Fibroblast of lung (primary cell): ENCODE results near the gene CCNB1. TPM values are rescaled to one million over a fixed set of nuclear protein-coding genes. Genes with fewer than 3 reads are reported as not detected.

Experiments
- DNase-seq, 2 donors: peaks; one replicate each; pipeline versions ENCODE4 v3.0.0 to v3.0.0-alpha.2; 2010; ENCODE audit warnings: low read depth in 2 of 2
- H2AFZ ChIP-seq: 2 replicates; pipeline ENCODE4 v1.5.1; 2012; ENCODE audit warnings: low read length, control low read depth, inconsistent platforms
- H3K27ac ChIP-seq: 2 replicates; pipeline ENCODE4 v1.5.1; 2011; ENCODE audit warnings: low read length, control low read depth; ENCODE audit not compliant: insufficient read depth
- H3K27me3 ChIP-seq: 2 replicates; pipeline ENCODE4 v1.5.1; 2011; ENCODE audit warnings: mild to moderate bottlenecking, low read length; ENCODE audit not compliant: control insufficient read depth, insufficient read depth
- H3K36me3 ChIP-seq: 2 replicates; pipeline ENCODE4 v1.5.1; 2011; ENCODE audit warnings: low read length; ENCODE audit not compliant: control insufficient read depth, insufficient read depth
- H3K4me1 ChIP-seq: 2 replicates; pipeline ENCODE4 v1.5.1; 2011; ENCODE audit warnings: low read length; ENCODE audit not compliant: control insufficient read depth, insufficient read depth; ENCODE audit errors: extremely low read depth
- H3K4me2 ChIP-seq: 2 replicates; pipeline ENCODE4 v1.5.1; 2011; ENCODE audit warnings: low read length, control low read depth; ENCODE audit not compliant: insufficient read depth; ENCODE audit errors: extremely low read depth
- H3K4me3 ChIP-seq, 4 experiments: fragments of 200-600 bp in 1 of 4; sonication (generic) in 1 of 4; replicated peaks in 1 of 4; 2 replicates each; pipeline ENCODE4 v1.5.1; 2011 to 2016; ENCODE audit warnings: low read length in 4 of 4, low read depth in 3 of 4, mild to moderate bottlenecking in 3 of 4, control low read depth in 2 of 4, inconsistent platforms in 1 of 4, mixed read lengths in 1 of 4; ENCODE audit not compliant: insufficient read depth in 1 of 4; ENCODE audit errors: control extremely low read depth in 1 of 4
- H3K79me2 ChIP-seq: 2 replicates; pipeline ENCODE4 v1.5.1; 2012; ENCODE audit warnings: mild to moderate bottlenecking, low read length, inconsistent platforms; ENCODE audit not compliant: control insufficient read depth, insufficient read depth
- H3K9ac ChIP-seq: 2 replicates; pipeline ENCODE4 v1.5.1; 2011; ENCODE audit warnings: mild to moderate bottlenecking, low read length, control low read depth; ENCODE audit not compliant: insufficient read depth
- H3K9me3 ChIP-seq: 2 replicates; pipeline ENCODE4 v1.5.1; 2012; ENCODE audit warnings: low read depth, low read length; ENCODE audit not compliant: control insufficient read depth, insufficient read depth
- H4K20me1 ChIP-seq: 2 replicates; pipeline ENCODE4 v1.5.1; 2011; ENCODE audit warnings: low read length; ENCODE audit not compliant: control insufficient read depth, insufficient read depth; ENCODE audit errors: extremely low read depth
- EZH2 ChIP-seq: IDR thresholded peaks from 2 replicates; pipeline ENCODE4 v1.5.1; 2012; ENCODE audit warnings: low read length, control low read depth, mild to moderate bottlenecking; ENCODE audit errors: missing control alignments
- polyA plus RNA-seq, 2 donors: library from polyadenylated mRNA; depleted of rRNA in 1 of 2; stranded (reverse) in 1 of 2; unstranded in 1 of 2; fragments of >200 nt; gene quantifications; 2 replicates each; pipeline ENCODE4 v1.2.1, GENCODE V29; 2011 to 2012; ENCODE audit warnings: missing spikeins in 1 of 2
- total RNA-seq: library from RNA; depleted of rRNA; stranded (reverse); fragments of >200 nt; gene quantifications from 2 replicates; pipeline ENCODE4 v1.2.1, GENCODE V29; 2014
- TF ChIP-seq, protein P1 (sequence below), 2 donors: IDR thresholded peaks in 1 of 2; conservative IDR thresholded peaks in 1 of 2; 1 replicate in 1 of 2; 2 replicates in 1 of 2; pipeline ENCODE4 v1.5.1; 2011 to 2012; ENCODE audit warnings: low read length in 2 of 2, control low read depth in 1 of 2, inconsistent platforms in 1 of 2, low read depth in 1 of 2, mild to moderate bottlenecking in 1 of 2

Gene CCNB1
- total and polyA plus RNA-seq, 2 donors (not counting 1 experiment from before 2014, with no cell fraction given) = 46.8 to 74.3 TPM

GRCh38 chr5:69209602-69210001, 42.7 kb downstream of the CCNB1 start:
- no peak overlapping the region for H3K4me3 ChIP-seq
- H3K79me2 ChIP-seq = no peaks in the 10 kb centered on the region
- H3K9me3 ChIP-seq = no peaks in the 10 kb centered on the region
- DNase-seq = peak in 1 of 2 donors; percentile 40
- H4K20me1 ChIP-seq = no peaks in the 10 kb centered on the region
- no peak overlapping the region for H3K4me2 ChIP-seq
- no peak overlapping the region for H2AFZ ChIP-seq
- peaks cover 8% of the 10 kb centered on the region for H3K4me1 ChIP-seq
- TF ChIP-seq, protein P1, sequence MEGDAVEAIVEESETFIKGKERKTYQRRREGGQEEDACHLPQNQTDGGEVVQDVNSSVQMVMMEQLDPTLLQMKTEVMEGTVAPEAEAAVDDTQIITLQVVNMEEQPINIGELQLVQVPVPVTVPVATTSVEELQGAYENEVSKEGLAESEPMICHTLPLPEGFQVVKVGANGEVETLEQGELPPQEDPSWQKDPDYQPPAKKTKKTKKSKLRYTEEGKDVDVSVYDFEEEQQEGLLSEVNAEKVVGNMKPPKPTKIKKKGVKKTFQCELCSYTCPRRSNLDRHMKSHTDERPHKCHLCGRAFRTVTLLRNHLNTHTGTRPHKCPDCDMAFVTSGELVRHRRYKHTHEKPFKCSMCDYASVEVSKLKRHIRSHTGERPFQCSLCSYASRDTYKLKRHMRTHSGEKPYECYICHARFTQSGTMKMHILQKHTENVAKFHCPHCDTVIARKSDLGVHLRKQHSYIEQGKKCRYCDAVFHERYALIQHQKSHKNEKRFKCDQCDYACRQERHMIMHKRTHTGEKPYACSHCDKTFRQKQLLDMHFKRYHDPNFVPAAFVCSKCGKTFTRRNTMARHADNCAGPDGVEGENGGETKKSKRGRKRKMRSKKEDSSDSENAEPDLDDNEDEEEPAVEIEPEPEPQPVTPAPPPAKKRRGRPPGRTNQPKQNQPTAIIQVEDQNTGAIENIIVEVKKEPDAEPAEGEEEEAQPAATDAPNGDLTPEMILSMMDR (conservative IDR thresholded peaks at IDR 0.05 in 1 of 2, IDR thresholded peaks at IDR 0.05 in 1 of 2; ENCODE audit: low read depth in 1 of 2, low read length in 2 of 2) = no peak
- TF ChIP-seq EZH2 = no peak
- H3K27me3 ChIP-seq = no peaks in the 10 kb centered on the region
- no peaks in the 10 kb centered on the region for H3K36me3 ChIP-seq
- no peak overlapping the region for H3K27ac ChIP-seq
- no peak overlapping the region for H3K9ac ChIP-seq

DNA sequence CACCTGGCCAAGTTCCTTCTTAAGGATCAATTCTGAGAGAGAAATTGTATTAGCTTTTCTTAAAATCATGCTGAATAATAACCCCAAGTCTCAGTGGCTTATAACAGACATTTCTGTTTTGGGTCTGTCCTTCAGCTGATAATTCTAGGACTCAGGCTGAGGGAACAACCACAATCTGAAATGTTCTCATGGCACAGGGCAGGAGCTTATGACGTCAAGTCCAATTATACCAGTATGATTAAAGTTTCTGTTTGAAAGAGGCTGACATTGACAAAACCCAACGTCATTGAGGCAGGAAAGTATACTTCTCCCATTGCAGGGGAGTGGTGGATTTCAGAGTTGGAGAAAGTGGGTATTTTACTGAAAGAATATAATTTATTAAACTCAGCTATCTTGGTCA, 44.2 kb downstream of the CCNB1 start:
- no peak overlapping the region for H2AFZ ChIP-seq
- H3K9me3 ChIP-seq = no peaks in the 10 kb centered on the region
- H3K27ac ChIP-seq = no peak overlapping the region

GRCh38 chr5:69212022-69212421, 45.1 kb downstream of the CCNB1 start:
- Histone ChIP-seq H3K36me3 (no peaks in the 10 kb centered on the region), H3K9me3 (no peaks in the 10 kb centered on the region), H3K4me3 (no peak overlapping the region), H3K79me2 (no peaks in the 10 kb centered on the region), H2AFZ (no peak overlapping the region), H3K4me1 (peaks cover 8% of the 10 kb centered on the region), H3K9ac (no peak overlapping the region), H3K27ac (no peak overlapping the region), H4K20me1 (no peaks in the 10 kb centered on the region), H3K27me3 (no peaks in the 10 kb centered on the region), H3K4me2 (no peak overlapping the region)
- no peak for DNase-seq
- no peak for TF ChIP-seq EZH2
- TF ChIP-seq, protein P1 (conservative IDR thresholded peaks at IDR 0.05 in 1 of 2, IDR thresholded peaks at IDR 0.05 in 1 of 2; ENCODE audit: low read depth in 1 of 2, low read length in 2 of 2) = no peak

More for the DNA sequence above, 44.2 kb downstream of the CCNB1 start:
- peaks cover 8% of the 10 kb centered on the region for H3K4me1 ChIP-seq
- H3K4me3 ChIP-seq = no peak overlapping the region
- no peaks in the 10 kb centered on the region for H3K36me3 ChIP-seq
- no peaks in the 10 kb centered on the region for H3K79me2 ChIP-seq
- no peak for DNase-seq
- no peaks in the 10 kb centered on the region for H4K20me1 ChIP-seq
- TF ChIP-seq, protein P1 (conservative IDR thresholded peaks at IDR 0.05 in 1 of 2, IDR thresholded peaks at IDR 0.05 in 1 of 2; ENCODE audit: low read depth in 1 of 2, low read length in 2 of 2) = no peak
- no peak for TF ChIP-seq EZH2
- no peak overlapping the region for H3K4me2 ChIP-seq
- H3K9ac ChIP-seq = no peak overlapping the region
- no peaks in the 10 kb centered on the region for H3K27me3 ChIP-seq
